Measurements from ENCODE around the gene MEGF6. TPM values are rescaled to one million over a fixed set of nuclear protein-coding genes. Genes with fewer than 3 reads are reported as not detected.

MEGF6 gene
- total RNA-seq, 1 donor from 2014 or later, result 194 TPM

- Histone ChIP-seq H3K27ac (no peak overlapping the region), H3K4me3 (no peak overlapping the region), H3K36me3 (peaks cover 30 to 71% of the 10 kb centered on the region in 2 donors), H3K9me3 (no peaks in the 10 kb centered on the region), H3K27me3 (no peaks in the 10 kb centered on the region), H3K4me1 (peaks cover 3 to 5% of the 10 kb centered on the region in 2 donors)
- intact Hi-C loops (cut with DNase I), result loop anchor here (5.0 kb wide), 1 partner anchor 33 kb away; no protein-coding TSS in a partner anchor
- TF ChIP-seq, protein P1, sequence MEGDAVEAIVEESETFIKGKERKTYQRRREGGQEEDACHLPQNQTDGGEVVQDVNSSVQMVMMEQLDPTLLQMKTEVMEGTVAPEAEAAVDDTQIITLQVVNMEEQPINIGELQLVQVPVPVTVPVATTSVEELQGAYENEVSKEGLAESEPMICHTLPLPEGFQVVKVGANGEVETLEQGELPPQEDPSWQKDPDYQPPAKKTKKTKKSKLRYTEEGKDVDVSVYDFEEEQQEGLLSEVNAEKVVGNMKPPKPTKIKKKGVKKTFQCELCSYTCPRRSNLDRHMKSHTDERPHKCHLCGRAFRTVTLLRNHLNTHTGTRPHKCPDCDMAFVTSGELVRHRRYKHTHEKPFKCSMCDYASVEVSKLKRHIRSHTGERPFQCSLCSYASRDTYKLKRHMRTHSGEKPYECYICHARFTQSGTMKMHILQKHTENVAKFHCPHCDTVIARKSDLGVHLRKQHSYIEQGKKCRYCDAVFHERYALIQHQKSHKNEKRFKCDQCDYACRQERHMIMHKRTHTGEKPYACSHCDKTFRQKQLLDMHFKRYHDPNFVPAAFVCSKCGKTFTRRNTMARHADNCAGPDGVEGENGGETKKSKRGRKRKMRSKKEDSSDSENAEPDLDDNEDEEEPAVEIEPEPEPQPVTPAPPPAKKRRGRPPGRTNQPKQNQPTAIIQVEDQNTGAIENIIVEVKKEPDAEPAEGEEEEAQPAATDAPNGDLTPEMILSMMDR (IDR thresholded peaks at IDR 0.05), result no peak
- no peak for DNase-seq (ENCODE audit: low spot score in 2 of 2)
These were observed 91.9 kb downstream of the MEGF6 start for GRCh38 chr1:3519301-3519885.

DNA sequence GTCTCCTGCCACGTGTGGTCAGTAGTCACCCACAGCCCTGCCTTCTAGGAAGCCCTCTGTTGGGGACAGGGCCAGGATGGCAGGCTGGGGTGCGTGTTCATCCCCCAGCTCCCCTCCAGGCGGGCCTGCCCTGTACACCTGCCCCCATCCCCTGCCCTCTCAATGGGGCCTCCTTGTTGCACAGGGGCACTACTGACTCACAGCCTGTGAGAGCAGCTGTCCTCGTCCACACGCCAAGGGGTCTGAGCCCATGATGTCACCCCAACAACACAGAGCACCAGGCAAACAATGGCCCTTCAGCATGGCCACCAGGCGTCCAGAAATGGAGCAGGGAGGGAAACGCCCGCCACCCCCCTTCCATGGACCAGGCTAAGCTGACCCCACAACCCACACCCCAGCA is 92.6 kb downstream of the MEGF6 start:
- Histone ChIP-seq H3K9me3 (no peaks in the 10 kb centered on the region), H3K27me3 (no peaks in the 10 kb centered on the region), H3K27ac (no peak overlapping the region), H3K4me3 (no peak overlapping the region), H3K4me1 (peaks cover 3 to 5% of the 10 kb centered on the region in 2 donors), H3K36me3 (peaks cover 28 to 71% of the 10 kb centered on the region in 2 donors)
- DNase-seq (ENCODE audit: low spot score in 2 of 2), result no peak
- intact Hi-C loops (cut with DNase I), result loop anchor here (5.0 kb wide), 1 partner anchor 34 kb away; no protein-coding TSS in a partner anchor
- TF ChIP-seq, protein P1 (IDR thresholded peaks at IDR 0.05), result no peak

DNA sequence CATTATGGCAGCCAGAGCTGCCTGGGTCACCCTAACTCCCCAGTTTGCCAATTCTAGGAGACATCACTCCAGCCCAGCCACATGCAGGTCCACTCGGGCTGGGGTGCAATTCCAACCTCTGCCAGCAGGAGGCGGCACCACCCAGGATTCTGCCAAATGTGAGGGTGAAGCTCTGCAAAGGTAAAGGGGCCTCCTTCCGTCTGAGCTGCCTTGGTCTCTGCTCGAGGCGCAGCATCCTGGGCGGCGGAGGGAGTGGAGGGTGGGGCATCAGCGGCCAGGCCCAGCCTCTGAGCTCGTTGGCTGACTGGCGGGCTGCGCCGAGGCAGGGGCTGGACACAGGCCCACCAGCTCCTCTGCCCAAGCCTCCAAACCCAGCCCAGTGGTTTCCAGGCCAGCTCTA is 93.1 kb downstream of the MEGF6 start:
- peaks cover 3 to 5% of the 10 kb centered on the region in 2 donors for H3K4me1 ChIP-seq
- H3K4me3 ChIP-seq, result no peak overlapping the region
- TF ChIP-seq, protein P1 (IDR thresholded peaks at IDR 0.05), result peak; percentile 40 to 73 (median 71)
- H3K9me3 ChIP-seq, result no peaks in the 10 kb centered on the region
- H3K27me3 ChIP-seq, result no peaks in the 10 kb centered on the region
- intact Hi-C loops (cut with DNase I), result loop anchor here (5.0 kb wide), 1 partner anchor 34 kb away; no protein-coding TSS in a partner anchor
- no peak overlapping the region for H3K27ac ChIP-seq
- DNase-seq (ENCODE audit: low spot score in 2 of 2), result no peak
- peaks cover 30 to 69% of the 10 kb centered on the region in 2 donors for H3K36me3 ChIP-seq

- no peaks in the 10 kb centered on the region for H3K27me3 ChIP-seq
- no peak for DNase-seq (ENCODE audit: low spot score in 2 of 2)
- peak overlapping the region in 1 of 2 donors; percentile 9 for H3K27ac ChIP-seq
- TF ChIP-seq, protein P1 (IDR thresholded peaks at IDR 0.05), result no peak
- no peak overlapping the region for H3K4me3 ChIP-seq
- no peaks in the 10 kb centered on the region for H3K9me3 ChIP-seq
- peaks cover 3 to 5% of the 10 kb centered on the region in 2 donors for H3K4me1 ChIP-seq
- peaks cover 27 to 63% of the 10 kb centered on the region in 2 donors for H3K36me3 ChIP-seq
- intact Hi-C loops (cut with DNase I), result loop anchor here (5.0 kb wide), 1 partner anchor 35 kb away; no protein-coding TSS in a partner anchor
These were observed 94.2 kb downstream of the MEGF6 start for GRCh38 chr1:3516911-3517675.

GRCh38 chr1:3516481-3516869 is 94.8 kb downstream of the MEGF6 start:
- Histone ChIP-seq H3K4me3 (no peak overlapping the region), H3K36me3 (peaks cover 25 to 63% of the 10 kb centered on the region in 2 donors), H3K27me3 (no peaks in the 10 kb centered on the region), H3K4me1 (peaks cover 3 to 5% of the 10 kb centered on the region in 2 donors), H3K9me3 (no peaks in the 10 kb centered on the region), H3K27ac (peak overlapping the region; percentile 9 to 25)
- TF ChIP-seq, protein P1 (IDR thresholded peaks at IDR 0.05), result no peak
- no peak for DNase-seq (ENCODE audit: low spot score in 2 of 2)
- intact Hi-C loops (cut with DNase I), result loop anchor here (5.0 kb wide), 1 partner anchor 36 kb away; no protein-coding TSS in a partner anchor

All from ascending aorta (tissue), 2 donors.